22Rv1 (cell line): ENCODE measurements around the gene CLN3.

Experiments
- ZFX ChIP-seq: fragments of 450-650 bp; IDR thresholded peaks from 2 replicates; pipeline ENCODE4 v1.6.1; 2017; ENCODE audit warnings: antibody characterized with exemption, borderline replicate concordance
- TF ChIP-seq, protein P1 (sequence below): fragments of 450-650 bp; IDR thresholded peaks from 2 replicates; pipeline ENCODE4 v1.5.1; 2017; ENCODE audit warnings: mild to moderate bottlenecking

DNA sequence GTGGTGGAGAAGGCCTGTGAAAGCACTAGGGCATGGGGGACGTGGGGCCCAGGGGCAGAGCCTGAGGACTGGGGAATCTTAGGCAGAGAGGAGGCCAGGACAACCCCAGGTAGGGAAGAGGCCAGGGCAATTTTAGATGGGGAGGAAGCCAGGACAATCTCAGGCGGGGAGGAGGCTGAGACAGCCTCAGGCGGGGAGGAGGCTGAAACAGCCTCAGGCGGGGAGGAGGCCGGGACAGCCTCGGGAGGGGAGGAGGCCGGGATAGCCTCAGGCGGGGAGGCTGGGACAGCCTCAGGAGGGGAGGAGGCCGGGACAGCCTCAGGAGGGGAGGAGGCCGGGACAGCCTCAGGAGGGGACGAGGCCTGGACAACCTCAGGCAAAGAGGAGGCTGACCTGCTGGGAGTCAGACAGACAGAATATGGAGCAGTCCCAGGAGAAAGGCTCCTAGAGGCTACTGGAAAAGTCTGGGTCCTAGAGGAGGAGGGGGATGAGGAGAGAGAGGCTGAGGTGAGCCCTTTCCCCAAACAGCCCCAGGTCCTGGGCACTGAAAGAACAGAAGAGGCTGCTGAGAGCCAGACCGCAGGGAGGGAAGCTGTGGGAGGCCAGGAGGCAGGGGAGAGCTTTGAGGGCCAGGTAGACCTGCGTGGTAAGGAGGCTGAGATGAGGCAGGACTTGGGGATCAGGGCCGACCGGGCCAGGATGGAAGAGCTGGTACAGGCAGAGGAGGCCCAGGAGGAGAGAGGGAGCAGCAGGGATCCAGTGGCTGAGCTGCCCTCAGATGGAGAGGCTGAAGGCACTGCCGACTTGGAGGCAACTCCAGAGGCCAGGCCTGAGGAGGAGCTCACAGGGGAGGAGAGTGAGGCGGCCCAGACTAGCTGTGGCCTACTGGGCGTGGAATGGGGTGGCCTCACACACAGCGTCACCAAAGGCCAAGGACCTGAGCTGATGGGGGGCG is 4.2 kb upstream of the CLN3 start:
- TF ChIP-seq, protein P1, sequence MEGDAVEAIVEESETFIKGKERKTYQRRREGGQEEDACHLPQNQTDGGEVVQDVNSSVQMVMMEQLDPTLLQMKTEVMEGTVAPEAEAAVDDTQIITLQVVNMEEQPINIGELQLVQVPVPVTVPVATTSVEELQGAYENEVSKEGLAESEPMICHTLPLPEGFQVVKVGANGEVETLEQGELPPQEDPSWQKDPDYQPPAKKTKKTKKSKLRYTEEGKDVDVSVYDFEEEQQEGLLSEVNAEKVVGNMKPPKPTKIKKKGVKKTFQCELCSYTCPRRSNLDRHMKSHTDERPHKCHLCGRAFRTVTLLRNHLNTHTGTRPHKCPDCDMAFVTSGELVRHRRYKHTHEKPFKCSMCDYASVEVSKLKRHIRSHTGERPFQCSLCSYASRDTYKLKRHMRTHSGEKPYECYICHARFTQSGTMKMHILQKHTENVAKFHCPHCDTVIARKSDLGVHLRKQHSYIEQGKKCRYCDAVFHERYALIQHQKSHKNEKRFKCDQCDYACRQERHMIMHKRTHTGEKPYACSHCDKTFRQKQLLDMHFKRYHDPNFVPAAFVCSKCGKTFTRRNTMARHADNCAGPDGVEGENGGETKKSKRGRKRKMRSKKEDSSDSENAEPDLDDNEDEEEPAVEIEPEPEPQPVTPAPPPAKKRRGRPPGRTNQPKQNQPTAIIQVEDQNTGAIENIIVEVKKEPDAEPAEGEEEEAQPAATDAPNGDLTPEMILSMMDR, result no peak
- no peak for TF ChIP-seq ZFX
